ENCODE measurements around the gene INO80B. TPM values are rescaled to one million over a fixed set of nuclear protein-coding genes. Genes with fewer than 3 reads are reported as not detected.
"Not testable (repeated sequence)": the region's sequence is repeated elsewhere in the genome, so short reads cannot be mapped to it uniquely, and the experiment has no call there.

INO80B gene
- total RNA-seq, 5 donors from 2014 or later (not counting 1 experiment from before 2014, with no cell fraction given) = 44.5 to 70.8 (median 68.4) TPM

DNA sequence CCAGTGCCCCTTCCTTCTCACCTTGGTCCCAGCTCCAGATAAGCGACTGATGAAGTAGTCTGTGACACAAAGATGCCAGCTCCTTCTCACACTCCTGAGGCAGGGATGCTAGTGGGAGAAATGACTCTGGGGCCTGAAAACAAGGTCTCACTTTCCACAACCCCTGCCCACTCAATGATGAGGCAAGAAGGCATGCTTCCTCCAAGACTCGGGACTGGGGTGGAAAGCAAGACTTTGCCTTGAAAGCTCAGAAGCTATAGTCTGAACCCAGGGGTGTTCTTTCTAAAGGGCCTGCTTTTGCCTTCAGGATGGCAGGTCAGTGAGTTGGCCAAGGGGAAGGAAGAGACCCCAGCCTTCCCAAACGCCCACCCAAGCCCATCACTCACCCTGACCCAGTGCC lies 26.5 kb downstream of the INO80B start:
- WGBS (ENCODE audit: insufficient coverage) = no CpG with 5 or more reads among the region's 3 CpGs
- DNase-seq = no peak
- peaks cover 25 to 42% (median 35%) of the 10 kb centered on the region in 3 donors for H3K4me1 Mint-ChIP-seq
- no peak overlapping the region for H3K27ac ChIP-seq (ENCODE audit: low read length)
- POLR2A ChIA-PET = interaction anchor here in 1 of 2 donors (1.1 to 1.4 kb wide), 2 partner anchors 8 to 14 kb away, joined by 3 to 6 read pairs; no protein-coding TSS in a partner anchor
- H3K27me3 Mint-ChIP-seq = no peaks in the 10 kb centered on the region
- H3K9me3 Mint-ChIP-seq = no peaks in the 10 kb centered on the region
- H3K36me3 ChIP-seq (ENCODE audit: control insufficient read depth in 2 of 2, extremely low read depth in 1 of 2, insufficient read depth in 1 of 2, low read length in 1 of 2) = peaks cover 0 to 31% of the 10 kb centered on the region in 2 donors
- H3K4me3 ChIP-seq (ENCODE audit: control insufficient read depth in 1 of 2, extremely low read depth in 1 of 2, low read length in 1 of 2) = peak overlapping the region; percentile 95 to 98
- ATAC-seq (replicated peaks in 1 of 4) = no peak
- H3K4me1 ChIP-seq (ENCODE audit: control insufficient read depth in 1 of 2, extremely low read depth in 1 of 2, insufficient read depth in 2 of 2, low read length in 2 of 2) = peaks cover 13 to 30% of the 10 kb centered on the region in 2 experiments
- no peaks in the 10 kb centered on the region for H3K9me3 ChIP-seq
- H3K4me3 Mint-ChIP-seq = peak overlapping the region; percentile 91 to 100 (median 99)
- peaks cover 28% of the 10 kb centered on the region for H3K36me3 Mint-ChIP-seq
- CTCF ChIA-PET = interaction anchor here (0.9 to 3.3 kb wide), 5 partner anchors 8 to 107 kb away, joined by 4 to 35 read pairs (median 17); partner anchors contain the start of genes INO80B (in 1 of the 2), MRPL53 (in 1 of the 2) and WBP1 (in 1 of the 2)
- H3K27me3 ChIP-seq (replicated peaks in 1 of 2; ENCODE audit: control insufficient read depth in 2 of 2, extremely low read depth in 1 of 2, insufficient read depth in 2 of 2, low read length in 1 of 2) = no peaks in the 10 kb centered on the region
- no peak overlapping the region for H3K27ac Mint-ChIP-seq

DNA sequence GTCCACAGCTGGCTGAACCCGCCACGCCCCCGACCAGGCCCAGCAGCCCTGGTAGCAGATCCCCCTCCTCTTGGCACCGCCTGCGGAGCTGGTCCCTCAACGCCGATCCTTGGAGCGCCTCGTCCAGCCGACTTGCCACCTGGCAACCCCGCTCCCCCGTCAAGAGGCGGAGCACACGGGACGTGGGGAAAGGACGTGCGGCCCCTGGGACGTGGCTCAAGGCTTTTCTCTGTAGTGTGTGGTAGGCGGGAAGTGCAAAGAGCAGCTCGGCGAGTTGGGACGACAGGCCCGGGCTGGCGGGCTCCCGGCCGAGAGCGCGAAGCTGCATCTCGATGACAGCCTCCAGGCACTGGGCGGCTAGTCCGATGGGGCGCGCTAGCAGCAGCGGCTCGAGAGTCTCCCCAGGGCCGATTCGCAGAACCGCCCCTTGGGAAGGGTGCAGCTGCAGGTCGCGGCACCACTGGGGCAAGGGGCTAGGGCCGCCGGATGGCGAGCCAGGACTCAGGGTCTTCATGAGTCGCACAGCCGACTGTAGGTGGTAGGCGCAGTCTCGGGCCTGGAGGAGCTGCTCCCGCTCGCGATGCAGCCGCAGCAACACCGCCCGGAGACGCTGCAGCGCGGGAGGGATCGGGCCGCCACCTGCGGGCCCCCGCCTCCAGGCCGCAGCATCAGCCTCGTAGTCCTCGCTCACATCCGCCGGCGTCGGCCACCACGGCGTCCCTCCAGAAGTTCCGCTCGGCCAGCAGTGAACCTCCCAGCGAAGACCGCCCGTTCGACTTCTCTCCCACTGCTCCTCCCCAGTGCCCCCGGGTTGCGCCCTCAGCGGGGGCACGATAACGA lies 27.3 kb downstream of the INO80B start:
- ATAC-seq (replicated peaks in 1 of 4) (peak; percentile 45 to 54 (median 52)), DNase-seq (peak in 20 of 35 experiments; percentile 5 to 66 (median 34))
- peaks cover 25 to 44% (median 35%) of the 10 kb centered on the region in 3 donors for H3K4me1 Mint-ChIP-seq
- no peaks in the 10 kb centered on the region for H3K9me3 ChIP-seq
- 3% methylated on average over 80 of the region's 80 CpGs for WGBS (ENCODE audit: insufficient coverage)
- no peaks in the 10 kb centered on the region for H3K27me3 Mint-ChIP-seq
- H3K4me1 ChIP-seq (ENCODE audit: control insufficient read depth in 1 of 2, extremely low read depth in 1 of 2, insufficient read depth in 2 of 2, low read length in 2 of 2) = peaks cover 13 to 30% of the 10 kb centered on the region in 2 experiments
- no peaks in the 10 kb centered on the region for H3K27me3 ChIP-seq (replicated peaks in 1 of 2; ENCODE audit: control insufficient read depth in 2 of 2, extremely low read depth in 1 of 2, insufficient read depth in 2 of 2, low read length in 1 of 2)
- H3K27ac ChIP-seq (ENCODE audit: low read length) = peak overlapping the region; percentile 67
- peak overlapping the region; percentile 91 to 100 (median 99) for H3K4me3 Mint-ChIP-seq
- H3K4me3 ChIP-seq (ENCODE audit: control insufficient read depth in 1 of 2, extremely low read depth in 1 of 2, low read length in 1 of 2) = peak overlapping the region; percentile 95 to 98
- CTCF ChIA-PET = interaction anchor here (0.8 to 3.3 kb wide), 10 partner anchors 9 to 106 kb away, joined by 4 to 35 read pairs (median 12); partner anchors contain the start of genes INO80B (in 1 of the 2), MRPL53 (in 1 of the 2) and WBP1 (in 1 of the 2)
- no peaks in the 10 kb centered on the region for H3K9me3 Mint-ChIP-seq
- peaks cover 32% of the 10 kb centered on the region for H3K36me3 Mint-ChIP-seq
- peaks cover 0 to 32% of the 10 kb centered on the region in 2 donors for H3K36me3 ChIP-seq (ENCODE audit: control insufficient read depth in 2 of 2, extremely low read depth in 1 of 2, insufficient read depth in 1 of 2, low read length in 1 of 2)
- POLR2A ChIA-PET = interaction anchor here (0.8 to 1.4 kb wide), 4 partner anchors 8 to 15 kb away, joined by 3 to 6 read pairs (median 5); partner anchors contain the start of gene MRPL53 (in 1 of the 2)
- H3K27ac Mint-ChIP-seq = peak overlapping the region; percentile 99 to 100

DNA sequence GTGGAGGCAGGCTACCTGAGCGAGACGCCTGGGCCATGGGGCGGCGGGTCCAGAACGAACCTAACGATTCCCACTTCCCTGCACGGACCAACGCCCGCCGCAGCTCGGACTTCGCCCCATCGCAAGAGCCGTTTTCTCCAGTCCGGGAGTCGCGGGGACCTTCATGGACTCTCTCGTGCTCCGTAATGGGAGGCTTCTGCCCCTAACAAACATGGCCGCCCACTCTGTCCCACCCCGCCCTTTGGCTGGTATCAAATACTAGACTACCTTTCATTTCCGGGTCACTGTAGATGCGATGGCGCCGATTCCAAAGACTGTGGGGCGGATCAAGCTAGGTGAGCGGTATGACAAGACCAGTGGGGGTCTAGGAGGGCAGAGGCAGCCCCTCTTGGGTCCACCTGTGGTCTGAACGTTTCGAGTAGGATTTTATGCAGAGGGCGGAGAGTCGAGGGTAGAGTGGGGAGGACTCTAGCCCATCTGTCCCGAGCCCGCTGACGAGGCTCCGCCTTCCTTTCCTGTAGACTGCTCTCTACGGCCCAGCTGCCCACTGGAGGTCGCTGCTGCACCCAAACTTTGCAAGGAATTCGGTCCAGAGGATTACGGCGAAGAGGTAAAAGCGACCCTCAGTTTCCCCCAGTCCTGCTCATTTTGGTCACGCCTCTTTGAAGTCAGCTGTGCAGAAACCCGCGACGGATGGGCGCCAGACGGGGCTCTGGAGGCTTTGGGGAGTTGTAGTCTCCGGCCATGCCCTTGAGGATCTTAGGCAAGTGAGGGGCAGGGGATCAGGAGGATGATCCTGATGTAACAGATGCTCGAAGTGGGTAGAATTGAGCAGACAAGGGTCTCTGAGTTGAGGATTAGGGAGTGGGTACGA lies 28.2 kb downstream of the INO80B start, which contains the start of the genes CCDC142 and TTC31:
TSS of gene CCDC142 (minus strand) at position 198 of the 874 bp plus-strand sequence. CDS start at position 37, 161 bp downstream.
TSS of gene TTC31 (plus strand) at position 281 of the 874 bp plus-strand sequence. CDS start at position 296, 15 bp downstream.
- POLR2A ChIA-PET = interaction anchor here (0.6 to 1.4 kb wide), 6 partner anchors 9 to 47 kb away, joined by 3 to 6 read pairs (median 4); partner anchors contain the start of genes AUP1 (in 1 of the 2), HTRA2 (in 1 of the 2), MRPL53 (in 1 of the 2) and WBP1 (in 1 of the 2)
- CTCF ChIA-PET = interaction anchor here (0.6 to 3.3 kb wide), 15 partner anchors 10 to 287 kb away, joined by 3 to 35 read pairs (median 5); partner anchors contain the start of genes DQX1 (in 1 of the 2), INO80B (in 1 of the 2), MRPL53 (in 1 of the 2) and WBP1 (in 1 of the 2)
- Mint-ChIP-seq H3K36me3 (peaks cover 27% of the 10 kb centered on the region), H3K4me3 (peak within 1 kb of the TSS; percentile 91 to 100 (median 99)), H3K4me1 (peaks cover 25 to 44% (median 34%) of the 10 kb centered on the region in 3 donors), H3K9me3 (no peaks in the 10 kb centered on the region), H3K27me3 (no peaks in the 10 kb centered on the region), H3K27ac (peak within 1 kb of the TSS; percentile 99 to 100)
- Histone ChIP-seq H3K4me1 (ENCODE audit: control insufficient read depth in 1 of 2, extremely low read depth in 1 of 2, insufficient read depth in 2 of 2, low read length in 2 of 2) (peaks cover 13 to 30% of the 10 kb centered on the region in 2 experiments), H3K27ac (ENCODE audit: low read length) (peak within 1 kb of the TSS; percentile 67), H3K27me3 (replicated peaks in 1 of 2; ENCODE audit: control insufficient read depth in 2 of 2, extremely low read depth in 1 of 2, insufficient read depth in 2 of 2, low read length in 1 of 2) (no peaks in the 10 kb centered on the region), H3K9me3 (no peaks in the 10 kb centered on the region), H3K36me3 (ENCODE audit: control insufficient read depth in 2 of 2, extremely low read depth in 1 of 2, insufficient read depth in 1 of 2, low read length in 1 of 2) (peaks cover 0 to 31% of the 10 kb centered on the region in 2 donors), H3K4me3 (ENCODE audit: control insufficient read depth in 1 of 2, extremely low read depth in 1 of 2, low read length in 1 of 2) (peak within 1 kb of the TSS; percentile 95 to 98)
- under 1% methylated on average over 45 of the region's 50 CpGs for WGBS (ENCODE audit: insufficient coverage)
- ATAC-seq (replicated peaks in 1 of 4) (peak; percentile 90 to 94 (median 91)), DNase-seq (peak; percentile 87 to 95 (median 93))

DNA sequence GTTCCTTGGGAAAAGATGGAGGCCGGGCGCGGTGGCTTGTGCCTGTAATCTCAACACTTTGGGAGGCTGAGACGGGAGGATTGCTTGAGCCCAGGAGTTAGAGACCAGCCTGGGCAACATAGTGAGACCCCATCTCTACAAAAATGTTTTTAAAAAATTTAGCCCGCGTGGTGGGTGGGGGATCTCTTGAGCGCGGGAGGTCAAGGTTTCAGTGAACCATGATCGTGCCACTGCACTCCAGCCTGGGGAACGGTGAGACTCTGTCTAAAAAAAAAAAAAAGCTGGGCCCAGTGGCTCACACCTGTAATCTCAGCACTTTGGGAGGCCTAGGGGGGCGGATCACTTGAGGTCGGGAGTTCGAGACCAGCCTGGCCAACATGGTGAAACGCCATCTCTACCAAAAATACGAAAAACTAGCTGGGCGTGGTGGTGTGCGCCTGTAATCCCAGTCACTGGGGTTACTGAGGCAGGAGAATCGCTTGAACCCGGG lies 28.8 kb downstream of the INO80B start:
- Mint-ChIP-seq H3K4me3 (peak overlapping the region; percentile 91 to 100 (median 99)), H3K27ac (peak overlapping the region; percentile 99 to 100), H3K4me1 (peaks cover 25 to 44% (median 34%) of the 10 kb centered on the region in 3 donors), H3K36me3 (peaks cover 27% of the 10 kb centered on the region)
- peak overlapping the region; percentile 67 for H3K27ac ChIP-seq (ENCODE audit: low read length)
- peaks cover 13 to 30% of the 10 kb centered on the region in 2 experiments for H3K4me1 ChIP-seq (ENCODE audit: control insufficient read depth in 1 of 2, extremely low read depth in 1 of 2, insufficient read depth in 2 of 2, low read length in 2 of 2)
- ChIA-PET CTCF (interaction anchor here (0.6 to 3.3 kb wide), 12 partner anchors 13 to 105 kb away, joined by 3 to 35 read pairs (median 6); partner anchors contain the start of genes DQX1 (in 1 of the 2), INO80B (in 1 of the 2), PCGF1 (in 1 of the 2) and WBP1 (in 1 of the 2)), POLR2A (interaction anchor here (0.5 to 0.8 kb wide), 4 partner anchors 10 to 306 kb away, joined by 4 to 5 read pairs (median 4); no protein-coding TSS in a partner anchor)
- not testable (repeated sequence) for DNase-seq; H3K27me3 Mint-ChIP-seq; H3K9me3 Mint-ChIP-seq; H3K9me3 ChIP-seq; ATAC-seq (replicated peaks in 1 of 4); H3K27me3 ChIP-seq (replicated peaks in 1 of 2; ENCODE audit: control insufficient read depth in 2 of 2, extremely low read depth in 1 of 2, insufficient read depth in 2 of 2, low read length in 1 of 2)
- H3K36me3 ChIP-seq (ENCODE audit: control insufficient read depth in 2 of 2, extremely low read depth in 1 of 2, insufficient read depth in 1 of 2, low read length in 1 of 2) = peaks cover 0 to 32% of the 10 kb centered on the region in 2 donors
- WGBS (ENCODE audit: insufficient coverage) = 89% methylated on average over 11 of the region's 19 CpGs
- H3K4me3 ChIP-seq (ENCODE audit: control insufficient read depth in 1 of 2, extremely low read depth in 1 of 2, low read length in 1 of 2) = peak overlapping the region in 1 of 2 donors; percentile 98

DNA sequence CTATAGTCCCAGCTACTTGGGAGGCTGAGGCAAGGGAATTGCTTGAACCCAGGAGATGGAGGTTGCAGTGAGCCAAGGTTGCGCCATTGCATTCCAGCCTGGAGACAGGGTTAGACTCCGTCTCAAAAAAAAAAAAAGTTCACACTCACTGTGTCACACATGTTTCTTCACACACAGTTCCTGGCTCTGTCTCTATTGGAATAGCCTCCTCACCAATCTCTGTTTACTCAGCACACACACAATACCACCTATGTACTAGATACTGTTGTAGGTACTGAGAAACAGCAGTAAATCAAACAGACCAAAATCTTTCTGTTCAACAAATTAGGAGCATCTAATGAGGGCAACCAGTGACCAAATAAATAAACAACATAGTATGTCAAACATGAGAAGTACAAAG lies 31.3 kb downstream of the INO80B start:
- H3K4me1 Mint-ChIP-seq = peaks cover 19 to 27% (median 19%) of the 10 kb centered on the region in 3 donors
- ATAC-seq (replicated peaks in 1 of 4) = no peak
- H3K36me3 Mint-ChIP-seq = peaks cover 37% of the 10 kb centered on the region
- H3K4me3 ChIP-seq (ENCODE audit: control insufficient read depth in 1 of 2, extremely low read depth in 1 of 2, low read length in 1 of 2) = no peak overlapping the region
- peaks cover 8 to 43% of the 10 kb centered on the region in 2 donors for H3K36me3 ChIP-seq (ENCODE audit: control insufficient read depth in 2 of 2, extremely low read depth in 1 of 2, insufficient read depth in 1 of 2, low read length in 1 of 2)
- no peak overlapping the region for H3K4me3 Mint-ChIP-seq
- no peaks in the 10 kb centered on the region for H3K27me3 Mint-ChIP-seq
- H3K27me3 ChIP-seq (replicated peaks in 1 of 2; ENCODE audit: control insufficient read depth in 2 of 2, extremely low read depth in 1 of 2, insufficient read depth in 2 of 2, low read length in 1 of 2) = no peaks in the 10 kb centered on the region
- ChIA-PET POLR2A (no interaction called here), CTCF (no interaction called here)
- no peaks in the 10 kb centered on the region for H3K9me3 ChIP-seq
- WGBS (ENCODE audit: insufficient coverage) = no CpG with 5 or more reads among the region's 2 CpGs
- H3K27ac ChIP-seq (ENCODE audit: low read length) = no peak overlapping the region
- H3K27ac Mint-ChIP-seq = no peak overlapping the region
- no peak for DNase-seq
- no peaks in the 10 kb centered on the region for H3K9me3 Mint-ChIP-seq
- H3K4me1 ChIP-seq (ENCODE audit: control insufficient read depth in 1 of 2, extremely low read depth in 1 of 2, insufficient read depth in 2 of 2, low read length in 2 of 2) = peaks cover 8 to 20% of the 10 kb centered on the region in 2 experiments
